Measurements from ENCODE around the gene SPATS2. TPM values are rescaled to one million over a fixed set of nuclear protein-coding genes. Genes with fewer than 3 reads are reported as not detected.

Gene SPATS2
- total and polyA plus RNA-seq, 10 of the 15 experiments (the other 5 are each of a cell fraction or from before 2014, with no cell fraction given), result 9.0 to 54.2 (median 27.5) TPM

DNA sequence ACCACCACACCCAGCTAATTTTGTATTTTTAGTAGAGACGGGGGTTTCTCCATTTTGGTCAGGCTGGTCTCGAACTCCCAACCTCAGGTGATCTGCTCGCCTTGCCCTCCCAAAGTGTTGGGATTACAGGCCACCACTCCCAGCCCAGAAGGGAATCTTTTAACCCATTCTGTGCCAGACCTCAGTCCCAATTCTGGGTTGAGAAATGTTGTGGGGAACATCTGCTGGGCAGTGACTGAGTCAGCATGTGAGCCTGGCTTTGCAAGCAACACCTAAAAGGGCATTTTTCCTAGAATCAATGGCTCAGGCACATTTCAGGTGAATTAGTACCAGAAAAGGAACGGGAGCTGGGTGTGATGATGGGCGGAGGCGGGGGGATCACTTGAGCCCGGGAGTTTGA lies 7.6 kb upstream of the SPATS2 start:
- intact Hi-C loops (cut with micrococcal nuclease; ENCODE audit: unreplicated experiment), result no loop called here
- WGBS (ENCODE audit: insufficient coverage, insufficient replicate concordance, low lambda C conversion rate, missing lambda C conversion rate), result 69% methylated on average over 7 of the region's 7 CpGs
- ATAC-seq (no peak), FAIRE-seq (no peak), DNase-seq (ENCODE audit: low read depth, low spot score) (no peak)
- TF ChIP-seq, protein P1, sequence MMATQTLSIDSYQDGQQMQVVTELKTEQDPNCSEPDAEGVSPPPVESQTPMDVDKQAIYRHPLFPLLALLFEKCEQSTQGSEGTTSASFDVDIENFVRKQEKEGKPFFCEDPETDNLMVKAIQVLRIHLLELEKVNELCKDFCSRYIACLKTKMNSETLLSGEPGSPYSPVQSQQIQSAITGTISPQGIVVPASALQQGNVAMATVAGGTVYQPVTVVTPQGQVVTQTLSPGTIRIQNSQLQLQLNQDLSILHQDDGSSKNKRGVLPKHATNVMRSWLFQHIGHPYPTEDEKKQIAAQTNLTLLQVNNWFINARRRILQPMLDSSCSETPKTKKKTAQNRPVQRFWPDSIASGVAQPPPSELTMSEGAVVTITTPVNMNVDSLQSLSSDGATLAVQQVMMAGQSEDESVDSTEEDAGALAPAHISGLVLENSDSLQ (IDR thresholded peaks at IDR 0.05), result no peak
- TF ChIP-seq ZNF207 (IDR thresholded peaks at IDR 0.05; ENCODE audit: borderline replicate concordance), result no peak
- TF ChIP-seq ZNF274 (IDR thresholded peaks at IDR 0.05; ENCODE audit: insufficient read depth, insufficient read length), result no peak
- TF ChIP-seq POLR2A (IDR thresholded peaks at IDR 0.05; ENCODE audit: low read depth, low read length), result no peak
- no peak for TF ChIP-seq EZH2 (IDR thresholded peaks at IDR 0.05; ENCODE audit: borderline replicate concordance, control insufficient read depth, low read depth, low read length)
- no peak for TF ChIP-seq TCF3 (IDR thresholded peaks at IDR 0.05; ENCODE audit: borderline replicate concordance, insufficient read depth, low read depth, low read length)
- TF ChIP-seq, protein P2, sequence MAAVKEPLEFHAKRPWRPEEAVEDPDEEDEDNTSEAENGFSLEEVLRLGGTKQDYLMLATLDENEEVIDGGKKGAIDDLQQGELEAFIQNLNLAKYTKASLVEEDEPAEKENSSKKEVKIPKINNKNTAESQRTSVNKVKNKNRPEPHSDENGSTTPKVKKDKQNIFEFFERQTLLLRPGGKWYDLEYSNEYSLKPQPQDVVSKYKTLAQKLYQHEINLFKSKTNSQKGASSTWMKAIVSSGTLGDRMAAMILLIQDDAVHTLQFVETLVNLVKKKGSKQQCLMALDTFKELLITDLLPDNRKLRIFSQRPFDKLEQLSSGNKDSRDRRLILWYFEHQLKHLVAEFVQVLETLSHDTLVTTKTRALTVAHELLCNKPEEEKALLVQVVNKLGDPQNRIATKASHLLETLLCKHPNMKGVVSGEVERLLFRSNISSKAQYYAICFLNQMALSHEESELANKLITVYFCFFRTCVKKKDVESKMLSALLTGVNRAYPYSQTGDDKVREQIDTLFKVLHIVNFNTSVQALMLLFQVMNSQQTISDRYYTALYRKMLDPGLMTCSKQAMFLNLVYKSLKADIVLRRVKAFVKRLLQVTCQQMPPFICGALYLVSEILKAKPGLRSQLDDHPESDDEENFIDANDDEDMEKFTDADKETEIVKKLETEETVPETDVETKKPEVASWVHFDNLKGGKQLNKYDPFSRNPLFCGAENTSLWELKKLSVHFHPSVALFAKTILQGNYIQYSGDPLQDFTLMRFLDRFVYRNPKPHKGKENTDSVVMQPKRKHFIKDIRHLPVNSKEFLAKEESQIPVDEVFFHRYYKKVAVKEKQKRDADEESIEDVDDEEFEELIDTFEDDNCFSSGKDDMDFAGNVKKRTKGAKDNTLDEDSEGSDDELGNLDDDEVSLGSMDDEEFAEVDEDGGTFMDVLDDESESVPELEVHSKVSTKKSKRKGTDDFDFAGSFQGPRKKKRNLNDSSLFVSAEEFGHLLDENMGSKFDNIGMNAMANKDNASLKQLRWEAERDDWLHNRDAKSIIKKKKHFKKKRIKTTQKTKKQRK (IDR thresholded peaks at IDR 0.05; ENCODE audit: low read depth, low read length), result no peak
- no peak for TF ChIP-seq TARDBP (IDR thresholded peaks at IDR 0.05; ENCODE audit: borderline replicate concordance)
- no peak for TF ChIP-seq MTA2 (IDR thresholded peaks at IDR 0.05; ENCODE audit: low read depth)
- TF ChIP-seq FOXM1 (IDR thresholded peaks at IDR 0.05; ENCODE audit: low read depth, low read length), result no peak
- TF ChIP-seq YY1 (IDR thresholded peaks at IDR 0.05; ENCODE audit: low read depth, low read length), result no peak
- no peak for TF ChIP-seq RBBP5 (conservative IDR thresholded peaks at IDR 0.05)
- TF ChIP-seq NR2F1 (conservative IDR thresholded peaks at IDR 0.05), result no peak
- no peak for TF ChIP-seq SRF (IDR thresholded peaks at IDR 0.05; ENCODE audit: low read depth in 2 of 2, low read length in 2 of 2)
- H2AFZ ChIP-seq (ENCODE audit: control insufficient read depth, low read depth, low read length), result no peak overlapping the region
- ChIA-PET RAD21 (ENCODE audit: unreplicated experiment) (interaction anchor here (0.7 to 6.6 kb wide), 17 partner anchors 7 to 643 kb away, joined by 3 to 258 read pairs (median 19); partner anchors contain the start of genes DNAJC22, PRPF40B and SPATS2), POLR2A (interaction anchor here (0.6 to 1.5 kb wide), 6 partner anchors 7 to 470 kb away, joined by 3 to 7 read pairs (median 3); partner anchors contain the start of gene SPATS2), SMC1A (ENCODE audit: uncharacterized antibody, unreplicated experiment) (interaction anchor here (0.8 to 25.7 kb wide), 18 partner anchors 12 to 353 kb away, joined by 3 to 740 read pairs (median 12); partner anchors contain the start of gene DNAJC22), CTCF (interaction anchor here (0.7 to 18.7 kb wide), 34 partner anchors 9 to 277 kb away, joined by 3 to 712 read pairs (median 10); partner anchors contain the start of genes DNAJC22, FAM186B, PRPF40B and SPATS2)
- no peaks in the 10 kb centered on the region for H3K79me2 ChIP-seq (ENCODE audit: control insufficient read depth, insufficient read depth, low read length)
- H4K20me1 ChIP-seq (ENCODE audit: control insufficient read depth, insufficient read depth), result no peaks in the 10 kb centered on the region
- H3K9ac ChIP-seq (ENCODE audit: control insufficient read depth, insufficient read depth, low read length), result no peak overlapping the region
- no peaks in the 10 kb centered on the region for H3K9me3 ChIP-seq (replicated peaks; ENCODE audit: control insufficient read depth, insufficient read depth, low read length)
- no peaks in the 10 kb centered on the region for H3K36me3 ChIP-seq (ENCODE audit: control insufficient read depth in 2 of 2, insufficient read depth in 2 of 2, low read length in 1 of 2)
- H3K27ac ChIP-seq (ENCODE audit: control insufficient read depth, insufficient read depth), result no peak overlapping the region
- no peaks in the 10 kb centered on the region for H3K27me3 ChIP-seq (replicated peaks in 1 of 2; ENCODE audit: control insufficient read depth in 2 of 2, insufficient read depth in 2 of 2, low read length in 1 of 2)
- H3K4me2 ChIP-seq (ENCODE audit: control insufficient read depth, insufficient read depth), result no peak overlapping the region
- H3K4me3 ChIP-seq, result no peak overlapping the region
- H3K4me1 ChIP-seq (ENCODE audit: control insufficient read depth, insufficient read depth, low read length), result no peaks in the 10 kb centered on the region
- in situ Hi-C loops (cut with MboI), result loop anchor here (5.0 kb wide), 1 partner anchor 158 kb away; no protein-coding TSS in a partner anchor
- BruUV-seq (replicated peaks), result no TSS peak
